AG09319 (cell line): Measurements from ENCODE around the gene ACTR8.

Source experiments
- DNase-seq: peaks from one replicate; pipeline ENCODE4 v3.0.0-alpha.2; 2010; ENCODE audit warnings: low read depth; ENCODE audit errors: extremely low read depth
- CTCF ChIP-seq: IDR thresholded peaks from 2 replicates; pipeline ENCODE4 v1.5.1; 2011; ENCODE audit warnings: low read depth, mild to moderate bottlenecking, inconsistent platforms, low read length, moderate library complexity

The ACTR8 gene

GRCh38 chr3:53846134-53846850 lies 35.7 kb downstream of the ACTR8 start, which contains the start of the genes CHDH and IL17RB:
CHDH (minus strand) TSS chr3:53846419; CDS start chr3:53824008, 22,411 bp downstream.
IL17RB (plus strand) TSS chr3:53846568; CDS start chr3:53846589, 21 bp downstream.
- DNase-seq = no peak
- no peak for TF ChIP-seq CTCF

GRCh38 chr3:53845881-53846133 lies 36.1 kb downstream of the ACTR8 start:
- DNase-seq = no peak
- no peak for TF ChIP-seq CTCF

- peak; percentile 5 for DNase-seq
- peak; percentile 38 for TF ChIP-seq CTCF
Observed at GRCh38 chr3:53845103-53845880, 36.7 kb downstream of the ACTR8 start.

GRCh38 chr3:53844262-53845102 lies 37.5 kb downstream of the ACTR8 start:
- TF ChIP-seq CTCF = no peak
- no peak for DNase-seq

GRCh38 chr3:53843195-53844177 lies 38.5 kb downstream of the ACTR8 start:
- no peak for DNase-seq
- TF ChIP-seq CTCF = no peak

GRCh38 chr3:53842436-53843194 lies 39.3 kb downstream of the ACTR8 start:
- DNase-seq = no peak
- TF ChIP-seq CTCF = no peak
